ENCODE measurements around the gene SSBP2.
A peak's percentile ranks its signal among the peaks of the same experiment; 100 is the strongest.

SSBP2 gene

GRCh38 chr5:81779125-81779915 is 28.4 kb upstream of the SSBP2 start:
- peak in 1 of 2 experiments; percentile 23 for DNase-seq (ENCODE audit: low read depth in 1 of 2, low spot score in 1 of 2)
- Histone ChIP-seq H3K27me3 (ENCODE audit: insufficient read depth, poor library complexity, severe bottlenecking) (no peaks in the 10 kb centered on the region), H3K27ac (replicated peaks) (peak overlapping the region; percentile 69), H3K4me3 (replicated peaks; ENCODE audit: insufficient read depth, low read length) (no peak overlapping the region)
- TF ChIP-seq CTCF (IDR thresholded peaks at IDR 0.05; ENCODE audit: insufficient read depth, low read length) (no peak), REST (IDR thresholded peaks at IDR 0.05; ENCODE audit: insufficient replicate concordance, low read depth) (no peak), SPI1 (IDR thresholded peaks at IDR 0.05; ENCODE audit: borderline replicate concordance, low read depth) (no peak)

- H3K27me3 ChIP-seq (ENCODE audit: insufficient read depth, poor library complexity, severe bottlenecking), result no peaks in the 10 kb centered on the region
- TF ChIP-seq SPI1 (IDR thresholded peaks at IDR 0.05; ENCODE audit: borderline replicate concordance, low read depth), result no peak
- TF ChIP-seq POLR2AphosphoS5 (IDR thresholded peaks at IDR 0.05; ENCODE audit: low read depth), result no peak
- no peak for TF ChIP-seq CTCF (IDR thresholded peaks at IDR 0.05; ENCODE audit: insufficient read depth, low read length)
- no peak for TF ChIP-seq REST (IDR thresholded peaks at IDR 0.05; ENCODE audit: insufficient replicate concordance, low read depth)
- TF ChIP-seq GABPA (IDR thresholded peaks at IDR 0.05; ENCODE audit: low read depth), result no peak
- H3K27ac ChIP-seq (replicated peaks), result peak overlapping the region; percentile 69
- peak overlapping the region; percentile 21; the same call in 1 of the 2 replicates for H3K4me3 ChIP-seq (replicated peaks; ENCODE audit: insufficient read depth, low read length)
- no peak for DNase-seq (ENCODE audit: low read depth in 1 of 2, low spot score in 1 of 2)
These were observed 27.7 kb upstream of the SSBP2 start for GRCh38 chr5:81778642-81779041.

GRCh38 chr5:81776258-81776657 is 25.4 kb upstream of the SSBP2 start:
- no peak for TF ChIP-seq CTCF (IDR thresholded peaks at IDR 0.05; ENCODE audit: insufficient read depth, low read length)
- TF ChIP-seq GABPA (IDR thresholded peaks at IDR 0.05; ENCODE audit: low read depth), result no peak
- no peak for TF ChIP-seq REST (IDR thresholded peaks at IDR 0.05; ENCODE audit: insufficient replicate concordance, low read depth)
- TF ChIP-seq POLR2AphosphoS5 (IDR thresholded peaks at IDR 0.05; ENCODE audit: low read depth), result no peak
- TF ChIP-seq SPI1 (IDR thresholded peaks at IDR 0.05; ENCODE audit: borderline replicate concordance, low read depth), result no peak
- DNase-seq (ENCODE audit: low read depth in 1 of 2, low spot score in 1 of 2), result no peak
- H3K4me3 ChIP-seq (replicated peaks; ENCODE audit: insufficient read depth, low read length), result no peak overlapping the region
- H3K27me3 ChIP-seq (ENCODE audit: insufficient read depth, poor library complexity, severe bottlenecking), result no peaks in the 10 kb centered on the region
- H3K27ac ChIP-seq (replicated peaks), result no peak overlapping the region

Data from HL-60 (cell line).